RPMI8226 (cell line): Measurements from ENCODE around the gene RNF130.
"Not testable (repeated sequence)": the region's sequence is repeated elsewhere in the genome, so short reads cannot be mapped to it uniquely, and the experiment has no call there.

Experiments used
- DNase-seq: peaks from one replicate; pipeline ENCODE4 v3.0.0-alpha.2; 2015

RNF130 gene

GRCh38 chr5:180013678-180014077, 57.9 kb downstream of the RNF130 start:
- DNase-seq, result no peak

DNA sequence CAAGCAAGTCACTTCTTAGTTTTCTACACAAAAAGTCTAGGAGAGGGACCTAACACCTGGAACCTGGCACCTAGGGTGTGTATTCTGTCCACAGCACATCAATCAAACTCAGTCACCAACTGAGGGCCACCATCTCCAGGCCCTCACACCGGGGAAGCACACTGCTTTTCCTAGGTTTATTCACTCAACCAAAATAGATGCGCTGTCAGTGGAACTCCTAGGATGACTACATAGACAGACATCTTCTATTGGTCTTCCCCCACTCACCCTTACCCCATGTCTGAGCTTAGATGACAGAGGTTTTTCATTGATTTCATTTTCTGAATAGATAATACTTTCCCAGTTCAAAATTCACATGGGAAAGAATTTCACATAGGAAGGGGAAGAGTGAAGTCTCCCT, 59.2 kb downstream of the RNF130 start:
- DNase-seq, result no peak

DNA sequence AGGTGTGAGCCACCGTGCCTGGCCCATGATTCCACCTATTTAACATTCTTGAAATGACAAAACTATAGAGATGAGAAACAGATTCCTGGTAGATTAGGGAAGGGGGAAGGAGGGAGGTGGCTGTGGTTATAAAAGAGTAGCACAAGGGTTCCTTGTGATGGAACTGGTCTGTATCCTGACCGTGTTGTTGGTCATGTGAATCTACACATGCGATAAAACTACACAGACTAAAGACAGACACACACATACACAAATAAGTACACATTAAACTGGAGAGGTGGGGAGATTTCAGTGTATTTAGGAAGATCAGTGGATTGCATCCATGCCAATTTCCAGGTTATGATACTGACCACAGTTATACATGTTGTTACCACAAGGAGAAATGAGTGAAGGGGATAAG, 60.9 kb downstream of the RNF130 start:
- DNase-seq, result no peak

DNA sequence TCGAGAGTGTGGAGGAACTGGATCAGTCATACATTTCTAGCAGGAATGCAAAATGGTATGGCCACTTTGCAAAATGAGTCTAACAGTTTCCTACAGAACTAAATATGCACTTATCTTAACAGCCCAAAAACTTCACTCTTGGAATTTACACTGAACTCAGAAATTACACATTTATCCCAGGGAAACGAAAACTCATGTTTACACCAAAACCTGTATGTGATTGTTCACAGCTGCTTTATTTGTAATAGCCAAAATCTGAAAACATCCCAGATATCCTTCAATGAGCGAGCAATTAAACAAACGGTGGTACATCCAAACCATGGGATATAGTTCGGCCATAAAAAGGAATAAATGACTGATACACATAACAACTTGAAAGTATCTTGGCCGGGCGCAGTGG, 62.0 kb downstream of the RNF130 start:
- DNase-seq, result no peak

DNA sequence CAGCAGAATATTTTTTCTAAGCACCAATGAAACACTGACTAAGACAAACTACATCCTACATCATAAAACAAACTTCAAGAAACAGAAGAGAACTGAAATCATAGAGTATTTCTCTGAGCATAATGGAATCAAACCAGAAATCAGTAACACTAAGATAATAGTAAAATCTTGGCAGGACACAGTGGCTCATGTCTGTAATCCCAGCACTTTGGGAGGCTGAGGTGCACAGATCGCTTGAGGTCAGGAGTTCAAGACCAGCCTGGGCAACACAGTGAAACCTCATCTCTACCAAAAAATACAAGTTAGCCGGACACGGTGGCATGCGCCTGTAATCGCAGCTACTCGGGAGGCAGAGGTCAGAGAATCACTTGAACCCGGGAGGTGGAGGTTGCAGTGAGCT, 63.1 kb downstream of the RNF130 start:
- no peak for DNase-seq

GRCh38 chr5:180007582-180007981, 64.0 kb downstream of the RNF130 start:
- no peak for DNase-seq

- DNase-seq, result no peak
Measured at GRCh38 chr5:180006141-180006540, 65.4 kb downstream of the RNF130 start.

- DNase-seq, result no peak
Measured at GRCh38 chr5:180003127-180003526, 68.4 kb downstream of the RNF130 start.

- no peak for DNase-seq
Measured at GRCh38 chr5:180001742-180002141, 69.8 kb downstream of the RNF130 start.

DNA sequence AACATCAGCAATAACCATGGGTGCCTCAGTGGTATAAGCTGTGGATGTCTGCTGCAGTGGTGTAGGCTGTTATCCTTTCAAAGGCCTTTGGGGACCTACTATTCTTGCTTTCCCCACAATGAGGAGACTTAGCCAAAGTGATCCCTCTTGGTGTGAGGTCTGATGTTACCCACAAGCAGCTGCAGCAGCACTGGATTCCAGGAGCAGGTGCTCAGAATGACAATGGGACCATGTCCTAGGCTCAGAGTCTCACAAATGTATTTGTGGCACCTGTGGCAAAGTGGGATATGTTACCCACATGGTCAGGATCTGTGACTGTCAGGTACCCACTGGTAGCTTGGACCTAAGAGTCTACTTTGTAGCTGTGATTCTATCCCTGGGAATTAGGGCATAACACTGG, 70.4 kb downstream of the RNF130 start:
- DNase-seq, result no peak

GRCh38 chr5:179998485-179998884, 73.1 kb downstream of the RNF130 start:
- no peak for DNase-seq

DNA sequence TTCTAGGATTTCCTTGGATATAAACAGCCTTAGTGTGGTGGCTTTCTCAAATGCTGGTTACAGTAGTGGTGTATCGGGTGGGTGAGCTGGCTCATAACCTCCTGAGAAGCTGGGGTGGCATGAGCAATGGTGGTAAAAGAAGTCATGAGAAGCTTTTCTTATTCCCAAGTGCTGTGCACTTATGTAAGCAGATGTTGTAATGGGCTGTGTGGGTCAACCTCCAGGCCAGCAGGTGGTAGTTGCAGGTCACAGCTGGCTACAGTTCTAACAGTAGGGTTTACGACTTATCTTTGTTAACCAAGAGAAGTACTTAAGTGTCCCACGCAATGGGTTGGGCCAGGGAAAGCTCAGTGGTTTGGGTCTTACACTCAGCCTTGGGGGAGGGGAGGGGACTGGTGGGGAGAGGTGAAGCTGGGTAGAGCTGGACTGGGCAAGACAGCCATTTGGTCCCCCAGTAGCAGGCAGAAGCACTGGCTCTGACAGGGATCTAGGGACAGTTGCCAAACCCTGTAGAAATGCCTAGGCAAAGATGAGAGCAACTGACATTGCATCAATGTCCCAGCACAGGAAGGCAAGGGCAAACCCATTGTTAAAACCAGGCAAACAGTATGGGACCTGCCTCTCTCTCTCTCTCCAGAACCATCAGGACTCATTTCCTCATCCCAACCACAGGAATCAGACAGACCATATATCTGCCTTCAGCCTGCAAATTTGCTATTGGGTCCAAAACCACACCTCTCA, 76.8 kb downstream of the RNF130 start:
- DNase-seq, result no peak

DNA sequence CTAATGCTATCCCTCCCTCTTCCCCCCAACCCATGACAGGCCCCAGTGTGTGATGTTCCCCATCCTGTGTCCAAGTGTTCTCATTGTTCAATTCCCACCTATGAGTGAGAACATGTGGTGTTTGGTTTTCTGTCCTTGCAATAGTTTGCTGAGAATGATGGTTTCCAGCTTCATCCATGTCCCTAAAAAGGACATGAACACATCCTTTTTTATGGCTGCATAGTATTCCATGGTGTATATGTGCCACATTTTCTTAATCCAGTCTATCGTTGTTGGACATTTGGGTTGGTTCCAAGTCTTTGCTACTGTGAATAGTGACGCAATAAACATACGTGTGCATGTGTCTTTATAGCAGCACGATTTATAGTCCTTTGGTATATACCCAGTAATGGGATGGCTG, 78.7 kb downstream of the RNF130 start:
- DNase-seq, result not testable (repeated sequence)

- no peak for DNase-seq
Measured at GRCh38 chr5:179991106-179991505, 80.5 kb downstream of the RNF130 start.

GRCh38 chr5:179990525-179990924, 81.0 kb downstream of the RNF130 start:
- DNase-seq, result not testable (repeated sequence)

GRCh38 chr5:179986328-179986727, 85.2 kb downstream of the RNF130 start:
- no peak for DNase-seq

GRCh38 chr5:179981636-179982035, 89.9 kb downstream of the RNF130 start:
- no peak for DNase-seq

DNA sequence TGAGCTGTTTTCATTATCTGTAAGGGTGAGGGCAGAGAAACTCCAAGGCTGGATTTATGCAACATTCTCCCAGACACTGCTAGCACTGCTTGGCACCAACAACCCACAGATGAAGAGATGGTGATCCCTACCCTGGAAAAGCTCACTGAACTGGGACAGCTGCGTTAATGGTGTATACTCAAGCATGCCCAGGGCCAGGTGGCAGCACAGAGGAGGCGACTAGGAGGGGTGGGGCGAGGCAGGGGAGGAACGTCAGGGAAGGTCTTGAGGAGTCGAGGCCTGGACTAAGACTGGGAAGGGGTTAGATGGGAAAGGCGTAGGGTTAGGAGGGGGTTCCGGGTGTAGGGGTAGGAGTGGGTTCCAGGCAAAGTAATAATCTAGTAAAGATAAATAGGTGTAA, 90.8 kb downstream of the RNF130 start:
- no peak for DNase-seq

- no peak for DNase-seq
Measured at GRCh38 chr5:179978792-179979191, 92.8 kb downstream of the RNF130 start.

GRCh38 chr5:179975713-179976134, 95.8 kb downstream of the RNF130 start:
- DNase-seq, result no peak

- peak; percentile 52 for DNase-seq
Measured at GRCh38 chr5:179974946-179975712, 96.4 kb downstream of the RNF130 start.

DNA sequence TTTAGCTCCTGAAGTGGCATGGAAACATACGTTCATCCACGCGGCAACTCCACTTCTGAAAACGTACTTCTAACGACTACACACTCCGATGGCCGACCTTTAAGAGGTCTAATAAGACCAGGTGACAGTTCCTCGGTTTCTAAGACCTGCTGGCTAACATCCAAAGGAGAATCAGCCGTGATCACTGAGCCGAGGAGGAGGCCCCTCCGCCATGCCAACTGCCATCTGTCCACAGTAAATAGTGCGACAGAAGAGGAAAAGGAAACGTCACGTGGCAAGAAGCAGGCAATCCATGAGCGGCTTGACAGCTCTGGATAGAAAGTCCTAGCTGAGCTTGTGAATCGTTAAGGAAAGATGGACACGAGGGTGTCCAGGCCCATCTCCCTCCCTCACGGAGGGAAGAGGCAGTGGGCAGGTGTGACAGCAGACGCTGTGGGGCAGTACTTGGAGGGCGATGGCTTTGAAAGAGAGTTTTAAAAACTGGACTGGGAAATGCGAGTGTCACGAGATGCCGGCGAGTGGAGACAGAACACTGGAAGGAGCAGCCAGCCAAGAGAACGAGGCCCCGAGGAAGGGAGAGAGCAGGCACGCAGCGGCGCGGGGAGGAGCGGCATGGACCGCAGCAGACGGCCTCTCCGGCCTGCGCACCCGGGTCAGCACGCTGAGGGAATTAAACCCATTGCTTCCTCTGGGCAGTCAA, 97.2 kb downstream of the RNF130 start:
- DNase-seq, result no peak

DNA sequence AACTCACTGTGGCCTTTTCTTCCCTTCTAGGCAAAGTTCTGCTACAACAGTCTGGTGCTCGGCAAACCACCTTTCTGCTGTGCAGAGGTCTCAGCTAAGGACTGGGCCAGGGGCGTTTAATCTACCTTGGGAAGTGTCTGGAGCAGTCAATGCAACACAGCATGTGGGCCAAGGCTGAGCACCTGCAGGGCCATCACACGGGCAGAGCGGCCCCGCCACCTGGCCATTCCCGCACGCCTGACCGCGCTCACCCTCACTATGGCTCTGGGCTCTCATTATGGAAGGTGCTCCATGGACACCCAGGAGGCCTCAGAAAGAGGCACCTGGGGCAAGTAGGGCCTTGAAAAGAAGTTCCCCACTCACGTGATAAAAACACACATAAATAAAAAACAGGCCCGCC, 98.2 kb downstream of the RNF130 start:
- DNase-seq, result no peak

GRCh38 chr5:179969110-179969509, 102.4 kb downstream of the RNF130 start:
- no peak for DNase-seq
